ENCODE measurements around the gene RPGRIP1L. TPM values are rescaled to one million over a fixed set of nuclear protein-coding genes. Genes with fewer than 3 reads are reported as not detected.

Gene RPGRIP1L
- total and polyA plus RNA-seq, 2 of the 8 experiments (the other 6 are each of a cell fraction or from before 2014, with no cell fraction given), result 4.0 to 13.7 TPM

DNA sequence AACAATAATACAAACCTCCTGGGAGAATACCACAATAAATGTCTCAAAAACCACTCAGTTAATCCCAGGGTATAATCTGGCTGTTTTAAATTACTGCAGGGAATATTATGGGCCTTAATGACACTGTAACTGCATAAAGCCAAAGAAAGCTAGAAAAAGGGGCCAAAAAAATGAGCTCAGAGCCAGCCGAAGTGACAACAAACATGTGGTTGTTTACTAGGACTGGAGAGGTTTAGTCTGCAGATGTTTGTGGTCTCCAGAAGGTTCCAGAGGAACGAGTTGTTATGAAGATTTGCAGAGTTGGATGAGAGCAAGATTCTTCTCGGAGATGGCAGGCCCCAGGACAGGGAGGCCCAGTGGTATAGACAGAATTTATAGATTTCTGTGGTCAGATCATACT, 103.5 kb downstream of the RPGRIP1L start (continued):
- TF ChIP-seq RBBP5 (IDR thresholded peaks at IDR 0.05; ENCODE audit: borderline replicate concordance, low read depth, low read length) (no peak), NANOG (IDR thresholded peaks at IDR 0.05; ENCODE audit: insufficient read depth, low read depth, low read length, poor library complexity, severe bottlenecking) (no peak), TEAD4 (IDR thresholded peaks at IDR 0.05; ENCODE audit: low read depth, low read length) (no peak)

Data from H1 (cell line).